Liver (tissue), 9 donors: ENCODE data around the gene FBXO33. TPM values are rescaled to one million over a fixed set of nuclear protein-coding genes. Genes with fewer than 3 reads are reported as not detected.

Source experiments
- DNase-seq: peaks from one replicate; pipeline ENCODE4 v3.0.0-alpha.2; 2017; ENCODE audit warnings: low spot score
- H3K27ac ChIP-seq, 2 donors: one replicate each; pipeline ENCODE4 v1.7.0; 2013; ENCODE audit warnings: inconsistent platforms in 2 of 2, low read length in 2 of 2, control low read depth in 1 of 2, low read depth in 1 of 2, mild to moderate bottlenecking in 1 of 2
- H3K27me3 ChIP-seq, 4 donors: one replicate each; pipeline versions ENCODE4 v1.6.1 to v1.7.0; 2013; ENCODE audit warnings: low read length in 3 of 4, inconsistent platforms in 1 of 4, mild to moderate bottlenecking in 1 of 4, moderate library complexity in 1 of 4; ENCODE audit not compliant: control insufficient read depth in 4 of 4, insufficient read depth in 4 of 4
- H3K36me3 ChIP-seq, 4 donors: one replicate each; pipeline versions ENCODE4 v1.6.1 to v1.7.0; 2013; ENCODE audit warnings: low read length in 3 of 4, mild to moderate bottlenecking in 3 of 4, low read depth in 1 of 4, moderate library complexity in 1 of 4; ENCODE audit not compliant: control insufficient read depth in 4 of 4, insufficient read depth in 3 of 4
- H3K4me1 ChIP-seq, 4 donors: one replicate each; pipeline versions ENCODE4 v1.6.1 to v1.7.0; 2013; ENCODE audit warnings: low read length in 3 of 4, mild to moderate bottlenecking in 3 of 4, moderate library complexity in 1 of 4; ENCODE audit not compliant: control insufficient read depth in 4 of 4, insufficient read depth in 4 of 4
- H3K4me3 ChIP-seq, 3 donors: one replicate each; pipeline versions ENCODE4 v1.6.1 to v1.7.0; 2013; ENCODE audit warnings: low read length in 3 of 3, control low read depth in 1 of 3, low read depth in 1 of 3, mild to moderate bottlenecking in 1 of 3
- H3K9ac ChIP-seq, 2 donors: one replicate each; pipeline ENCODE4 v1.7.0; 2013; ENCODE audit warnings: low read length in 2 of 2, mild to moderate bottlenecking in 2 of 2, moderate library complexity in 2 of 2, control low read depth in 1 of 2, low read depth in 1 of 2
- H3K9me3 ChIP-seq, 4 donors: one replicate each; pipeline versions ENCODE4 v1.6.1 to v1.7.0; 2013; ENCODE audit warnings: low read length in 3 of 4; ENCODE audit not compliant: control insufficient read depth in 4 of 4
- ATF3 ChIP-seq: IDR thresholded peaks from 2 replicates; pipeline ENCODE4 v1.6.1; 2016; ENCODE audit warnings: antibody characterized with exemption
- FOXA1 ChIP-seq: IDR thresholded peaks from 2 replicates; pipeline ENCODE4 v1.6.1; 2016; ENCODE audit warnings: antibody characterized with exemption
- GABPA ChIP-seq, 2 donors: IDR thresholded peaks in 1 of 2; conservative IDR thresholded peaks in 1 of 2; 2 replicates each; pipeline ENCODE4 v1.6.1; 2016; ENCODE audit warnings: antibody characterized with exemption in 2 of 2, mild to moderate bottlenecking in 1 of 2, moderate library complexity in 1 of 2
- JUND ChIP-seq, 2 donors: IDR thresholded peaks; 2 replicates each; pipeline ENCODE4 v1.6.1; 2016; ENCODE audit warnings: antibody characterized with exemption in 2 of 2
- MAX ChIP-seq: IDR thresholded peaks from 2 replicates; pipeline ENCODE4 v1.6.1; 2016; ENCODE audit warnings: antibody characterized with exemption
- REST ChIP-seq: IDR thresholded peaks from 2 replicates; pipeline ENCODE4 v1.6.1; 2016; ENCODE audit warnings: antibody characterized with exemption, mild to moderate bottlenecking
- RXRA ChIP-seq, 2 donors: IDR thresholded peaks; 2 replicates each; pipeline ENCODE4 v1.6.1; 2017 to 2018; ENCODE audit warnings: antibody characterized with exemption in 2 of 2, mild to moderate bottlenecking in 1 of 2
- SP1 ChIP-seq: IDR thresholded peaks from 2 replicates; pipeline ENCODE4 v1.6.1; 2018; ENCODE audit warnings: antibody characterized with exemption, mild to moderate bottlenecking
- TAF1 ChIP-seq: conservative IDR thresholded peaks from 2 replicates; pipeline ENCODE4 v1.6.1; 2016; ENCODE audit warnings: antibody characterized with exemption, mild to moderate bottlenecking
- YY1 ChIP-seq: IDR thresholded peaks from 2 replicates; pipeline ENCODE4 v1.6.1; 2016; ENCODE audit warnings: antibody characterized with exemption, mild to moderate bottlenecking
- ZBTB33 ChIP-seq: IDR thresholded peaks from 2 replicates; pipeline ENCODE4 v1.6.1; 2016; ENCODE audit warnings: antibody characterized with exemption
- WGBS: extraction: QIAGEN DNeasy Blood & Tissue Kit; methylation state at CpG from one replicate; pipeline ENCODE4 v1.1.7; 2013; 5-methylcytosine and 5-hydroxymethylcytosine counted together
- polyA plus RNA-seq, 2 donors: library from polyadenylated mRNA; stranded (reverse) in 1 of 2; unstranded in 1 of 2; fragments of 200-250 nt in 1 of 2; fragments of >200 nt in 1 of 2; fragmentation: Nextera tagmentation in 1 of 2; extraction: Ambion mirVana in 1 of 2; gene quantifications; one replicate each; pipeline versions ENCODE4 v1.2.1 to v1.2.3, GENCODE V29; 2013 to 2015
- total RNA-seq, 2 donors: library from RNA; depleted of rRNA; stranded (reverse); fragments of >200 nt; gene quantifications; one replicate each; pipeline ENCODE4 v1.2.3, GENCODE V29; 2014
- donor health status: healthy.
- donor health status: healthy.
- donor health status: healthy.
- donor health status: healthy.
- donor health status: healthy.

The FBXO33 gene
- total and polyA plus RNA-seq, 4 donors, result 3.3 to 11.4 (median 6.1) TPM

GRCh38 chr14:39376667-39377403 is 55.4 kb downstream of the FBXO33 start:
- peak overlapping the region; percentile 22 to 30 for H3K27ac ChIP-seq
- H3K9ac ChIP-seq, result no peak overlapping the region
- no peaks in the 10 kb centered on the region for H3K9me3 ChIP-seq
- H3K36me3 ChIP-seq, result peaks cover 0 to 6% (median 0%) of the 10 kb centered on the region in 4 donors
- H3K27me3 ChIP-seq, result no peaks in the 10 kb centered on the region
- H3K4me1 ChIP-seq, result peaks cover 0 to 2% (median 0%) of the 10 kb centered on the region in 4 donors
- TF ChIP-seq RXRA (IDR thresholded peaks at IDR 0.05) (peak in 1 of 2 donors; percentile 7), YY1 (no peak), JUND (IDR thresholded peaks at IDR 0.05) (peak in 1 of 2 donors; percentile 48), SP1 (no peak)
- DNase-seq, result no peak
- no peak overlapping the region for H3K4me3 ChIP-seq
- WGBS, result 51% methylated on average over 4 of the region's 4 CpGs

GRCh38 chr14:39374851-39375250 is 57.4 kb downstream of the FBXO33 start:
- H3K27ac ChIP-seq, result no peak overlapping the region
- H3K4me1 ChIP-seq, result peaks cover 0 to 2% (median 0%) of the 10 kb centered on the region in 4 donors

GRCh38 chr14:39372656-39373055 is 59.6 kb downstream of the FBXO33 start:
- H3K27ac ChIP-seq, result no peak overlapping the region
- 99% methylated on average over 1 of the region's 1 CpG for WGBS
- H3K4me1 ChIP-seq, result peaks cover 0 to 2% (median under 1%) of the 10 kb centered on the region in 4 donors
- no peak overlapping the region for H3K9ac ChIP-seq
- H3K4me3 ChIP-seq, result no peak overlapping the region
- H3K36me3 ChIP-seq, result peaks cover 0 to 10% (median 4%) of the 10 kb centered on the region in 4 donors
- no peaks in the 10 kb centered on the region for H3K27me3 ChIP-seq
- H3K9me3 ChIP-seq, result no peaks in the 10 kb centered on the region
- no peak for DNase-seq
- no peak for TF ChIP-seq YY1
- TF ChIP-seq RXRA (IDR thresholded peaks at IDR 0.05), result no peak
- no peak for TF ChIP-seq SP1
- no peak for TF ChIP-seq GABPA (IDR thresholded peaks at IDR 0.05 in 1 of 2, conservative IDR thresholded peaks at IDR 0.05 in 1 of 2)
- no peak for TF ChIP-seq MAX
- no peak for TF ChIP-seq FOXA1
- TF ChIP-seq REST, result no peak
- TF ChIP-seq JUND (IDR thresholded peaks at IDR 0.05), result no peak
- no peak for TF ChIP-seq TAF1
- TF ChIP-seq ZBTB33, result no peak

More at GRCh38 chr14:39374851-39375250, 57.4 kb downstream of the FBXO33 start:
- no peak for DNase-seq
- no peak for TF ChIP-seq REST
- no peak for TF ChIP-seq ATF3
- Histone ChIP-seq H3K9ac (no peak overlapping the region), H3K9me3 (no peaks in the 10 kb centered on the region), H3K4me3 (no peak overlapping the region), H3K36me3 (peaks cover 0 to 10% (median 4%) of the 10 kb centered on the region in 4 donors), H3K27me3 (no peaks in the 10 kb centered on the region)
